RWPE1 (cell line): ENCODE results near the gene MOB3C.
"Not testable (repeated sequence)": the region's sequence is repeated elsewhere in the genome, so short reads cannot be mapped to it uniquely, and the experiment has no call there.

Experiments used
- CTCF ChIA-PET: fragments of 350-600 bp; sonication (Branson Sonifier 250); formaldehyde crosslinking; extraction: SDS; loops from one replicate; lab custom pipeline; 2021; lab: Yijun Ruan, JAX
- POLR2A ChIA-PET: fragments of 400-600 bp; formaldehyde crosslinking; extraction: SDS; loops from one replicate; lab custom pipeline; 2020; ENCODE audit warnings: antibody characterized with exemption; ENCODE audit not compliant: low non-redundant PET; lab: Yijun Ruan, JAX
- DNase-seq: peaks from one replicate; pipeline ENCODE4 v3.0.0; 2012; ENCODE audit warnings: low spot score
- H3K27ac ChIP-seq: fragments of 450-650 bp; 2 replicates; pipeline ENCODE4 v1.5.1; 2017
- CTCF ChIP-seq: fragments of 450-650 bp; conservative IDR thresholded peaks from 2 replicates; pipeline ENCODE4 v1.5.1; 2017; ENCODE audit warnings: low read depth, mild to moderate bottlenecking

The MOB3C gene

GRCh38 chr1:46656643-46657042, 40.0 kb upstream of the MOB3C start:
- POLR2A ChIA-PET = no interaction called here
- no peak for DNase-seq
- CTCF ChIA-PET = no interaction called here
- H3K27ac ChIP-seq = no peak overlapping the region
- TF ChIP-seq CTCF = no peak

- POLR2A ChIA-PET = no interaction called here
- TF ChIP-seq CTCF = no peak
- no peak overlapping the region for H3K27ac ChIP-seq
- CTCF ChIA-PET = interaction anchor here (1.0 kb wide), 1 partner anchor 18 kb away, joined by 5 read pairs; no protein-coding TSS in a partner anchor
- no peak for DNase-seq
Measured at GRCh38 chr1:46655848-46656247, 39.2 kb upstream of the MOB3C start.

GRCh38 chr1:46654698-46655097, 38.1 kb upstream of the MOB3C start:
- H3K27ac ChIP-seq, DNase-seq, POLR2A ChIA-PET: not testable (repeated sequence)
- CTCF ChIA-PET = interaction anchor here (1.0 kb wide), 1 partner anchor 17 kb away, joined by 5 read pairs; no protein-coding TSS in a partner anchor

GRCh38 chr1:46654012-46654411, 37.4 kb upstream of the MOB3C start:
- POLR2A ChIA-PET = no interaction called here
- no peak for TF ChIP-seq CTCF

GRCh38 chr1:46653405-46653958, 36.9 kb upstream of the MOB3C start:
- no peak overlapping the region for H3K27ac ChIP-seq
- no peak for DNase-seq
- ChIA-PET POLR2A (no interaction called here), CTCF (interaction anchor here (0.7 kb wide), 1 partner anchor 522 kb away, joined by 3 read pairs; no protein-coding TSS in a partner anchor)
- TF ChIP-seq CTCF = no peak

More at GRCh38 chr1:46654012-46654411, 37.4 kb upstream of the MOB3C start:
- DNase-seq = no peak
- H3K27ac ChIP-seq = no peak overlapping the region
- CTCF ChIA-PET = no interaction called here

GRCh38 chr1:46652321-46653100, 35.9 kb upstream of the MOB3C start:
- no peak for TF ChIP-seq CTCF
- ChIA-PET CTCF (interaction anchor here (0.7 kb wide), 1 partner anchor 523 kb away, joined by 3 read pairs; no protein-coding TSS in a partner anchor), POLR2A (no interaction called here)
- no peak overlapping the region for H3K27ac ChIP-seq
- no peak for DNase-seq

GRCh38 chr1:46651152-46651551, 34.5 kb upstream of the MOB3C start:
- CTCF ChIA-PET = not testable (repeated sequence)

More at GRCh38 chr1:46651152-46651551, 34.5 kb upstream of the MOB3C start:
- POLR2A ChIA-PET, H3K27ac ChIP-seq, DNase-seq: not testable (repeated sequence)
